ENCODE results near the gene TLK2.
"Not testable (repeated sequence)": the region's sequence is repeated elsewhere in the genome, so short reads cannot be mapped to it uniquely, and the experiment has no call there.

The TLK2 gene

GRCh38 chr17:62581764-62582163 is 103.1 kb downstream of the TLK2 start:
- TF ChIP-seq ZNF8 (CRISPR knock-in tag; IDR thresholded peaks at IDR 0.05) (no peak), ARNTL (CRISPR knock-in tag; IDR thresholded peaks at IDR 0.05; ENCODE audit: borderline replicate concordance, low read depth) (no peak), PATZ1 (CRISPR knock-in tag; IDR thresholded peaks at IDR 0.05; ENCODE audit: borderline replicate concordance) (no peak), CSDC2 (CRISPR knock-in tag; IDR thresholded peaks at IDR 0.05) (no peak), ZNF70 (CRISPR knock-in tag; IDR thresholded peaks at IDR 0.05) (no peak), TOX (CRISPR knock-in tag; IDR thresholded peaks at IDR 0.05; ENCODE audit: borderline replicate concordance) (no peak), SNAI2 (CRISPR knock-in tag; IDR thresholded peaks at IDR 0.05) (no peak)
- no peak for ATAC-seq

- TF ChIP-seq OSR1 (CRISPR knock-in tag; IDR thresholded peaks at IDR 0.05) (no peak), CSDC2 (CRISPR knock-in tag; IDR thresholded peaks at IDR 0.05) (no peak), ESRRG (CRISPR knock-in tag; IDR thresholded peaks at IDR 0.05) (no peak), ZNF565 (CRISPR knock-in tag; conservative IDR thresholded peaks at IDR 0.05; ENCODE audit: low read depth) (no peak), ZC3H10 (CRISPR knock-in tag; IDR thresholded peaks at IDR 0.05) (no peak), TOX (CRISPR knock-in tag; IDR thresholded peaks at IDR 0.05; ENCODE audit: borderline replicate concordance) (no peak), ZNF70 (CRISPR knock-in tag; IDR thresholded peaks at IDR 0.05) (no peak), ZFP3 (CRISPR knock-in tag; IDR thresholded peaks at IDR 0.05) (no peak), ZNF8 (CRISPR knock-in tag; IDR thresholded peaks at IDR 0.05) (no peak), PATZ1 (CRISPR knock-in tag; IDR thresholded peaks at IDR 0.05; ENCODE audit: borderline replicate concordance) (no peak), ISL1 (CRISPR knock-in tag; IDR thresholded peaks at IDR 0.05) (no peak), BACH2 (CRISPR knock-in tag; IDR thresholded peaks at IDR 0.05; ENCODE audit: borderline replicate concordance) (no peak), CREB5 (CRISPR knock-in tag; IDR thresholded peaks at IDR 0.05; ENCODE audit: low read depth) (no peak), GLIS3 (CRISPR knock-in tag; IDR thresholded peaks at IDR 0.05) (no peak)
- ATAC-seq, result no peak; the same call in none of the 3 replicates
Observed at GRCh38 chr17:62587554-62587953, 108.9 kb downstream of the TLK2 start.

- ATAC-seq, result no peak
- TF ChIP-seq ZNF565 (CRISPR knock-in tag; conservative IDR thresholded peaks at IDR 0.05; ENCODE audit: low read depth) (no peak), ZFP30 (CRISPR knock-in tag; IDR thresholded peaks at IDR 0.05) (no peak), PPARA (CRISPR knock-in tag; IDR thresholded peaks at IDR 0.05; ENCODE audit: borderline replicate concordance) (no peak), ZC3H10 (CRISPR knock-in tag; IDR thresholded peaks at IDR 0.05) (no peak), CSDC2 (CRISPR knock-in tag; IDR thresholded peaks at IDR 0.05) (no peak)
Observed at GRCh38 chr17:62588109-62588508, 109.5 kb downstream of the TLK2 start.

GRCh38 chr17:62591333-62591732 is 112.7 kb downstream of the TLK2 start:
- no peak for ATAC-seq
- no peak for TF ChIP-seq ARNTL (CRISPR knock-in tag; IDR thresholded peaks at IDR 0.05; ENCODE audit: borderline replicate concordance, low read depth)
- no peak for TF ChIP-seq CREB5 (CRISPR knock-in tag; IDR thresholded peaks at IDR 0.05; ENCODE audit: low read depth)
- TF ChIP-seq TOX (CRISPR knock-in tag; IDR thresholded peaks at IDR 0.05; ENCODE audit: borderline replicate concordance), result no peak
- TF ChIP-seq POU6F1 (CRISPR knock-in tag; IDR thresholded peaks at IDR 0.05; ENCODE audit: borderline replicate concordance, low read depth), result no peak
- no peak for TF ChIP-seq ZFP3 (CRISPR knock-in tag; IDR thresholded peaks at IDR 0.05)
- no peak for TF ChIP-seq SNAI2 (CRISPR knock-in tag; IDR thresholded peaks at IDR 0.05)
- TF ChIP-seq ZC3H10 (CRISPR knock-in tag; IDR thresholded peaks at IDR 0.05), result no peak

- not testable (repeated sequence) for ATAC-seq
Observed at GRCh38 chr17:62591822-62592221, 113.2 kb downstream of the TLK2 start.
